Esophagus squamous epithelium (tissue), 5 donors: ENCODE data around the gene CCDC78. TPM values are rescaled to one million over a fixed set of nuclear protein-coding genes. Genes with fewer than 3 reads are reported as not detected.

Source experiments
- DNase-seq: peaks from one replicate; lab custom pipeline; 2025; lab: John Stamatoyannopoulos, UW
- H3K27ac ChIP-seq, 4 donors: fragments of 200-600 bp; sonication (generic); one replicate each; pipeline ENCODE4 v1.5.1; 2016 to 2019; ENCODE audit warnings: mild to moderate bottlenecking in 1 of 4
- H3K27me3 ChIP-seq, 4 donors: fragments of 200-600 bp; sonication (generic); 1 replicate in 3 of 4; 2 replicates in 1 of 4; pipeline versions ENCODE4 v1.5.1 to v1.6.0; 2017 to 2021; ENCODE audit warnings: antibody characterized with exemption in 1 of 4
- H3K36me3 ChIP-seq, 3 donors: fragments of 200-600 bp; sonication (generic); one replicate each; pipeline ENCODE4 v1.5.1; 2016 to 2019
- H3K4me1 ChIP-seq, 3 donors: fragments of 200-600 bp; sonication (generic); one replicate each; pipeline ENCODE4 v1.5.1; 2017 to 2019
- H3K4me3 ChIP-seq, 4 donors: fragments of 200-600 bp; sonication (generic); 1 replicate in 3 of 4; 2 replicates in 1 of 4; pipeline ENCODE4 v1.5.1; 2016 to 2019; ENCODE audit warnings: mild to moderate bottlenecking in 2 of 4, moderate library complexity in 1 of 4
- H3K9me3 ChIP-seq, 3 donors: fragments of 200-600 bp; sonication (generic); one replicate each; pipeline ENCODE4 v1.5.1; 2016 to 2019
- POLR2A ChIP-seq, 4 donors: fragments of 450-650 bp; IDR thresholded peaks; one replicate each; pipeline ENCODE4 v1.6.1; 2017; ENCODE audit warnings: antibody characterized with exemption in 4 of 4, mild to moderate bottlenecking in 4 of 4, moderate library complexity in 3 of 4
- WGBS, 2 donors: methylation state at CpG; one replicate each; pipeline ENCODE4 v1.1.5; 2018; 5-methylcytosine and 5-hydroxymethylcytosine counted together
- intact Hi-C: fragments of 100-400 bp; cut with DNase I; formaldehyde crosslinking; loops from one replicate; pipeline ENCODE4 v1.15.0; 2022
- total RNA-seq, 4 donors: library from RNA; depleted of rRNA; stranded (reverse); fragments of >200 nt; gene quantifications; one replicate each; pipeline ENCODE4 v1.1.0, GENCODE V29; 2016
- TF ChIP-seq, protein P1 (sequence below), 6 experiments: fragments of 450-650 bp in 4 of 6; fragments of 200-600 bp in 2 of 6; sonication (generic) in 2 of 6; IDR thresholded peaks; one replicate each; pipeline ENCODE4 v1.5.1; 2016 to 2019; ENCODE audit warnings: antibody characterized with exemption in 6 of 6, mild to moderate bottlenecking in 4 of 6, moderate library complexity in 4 of 6
- donor health status: DM: yes; HTN: yes; CAD: no.

The CCDC78 gene
- total RNA-seq, 4 donors from 2014 or later = under 0.01 to 1.0 (median 0.47) TPM

DNA sequence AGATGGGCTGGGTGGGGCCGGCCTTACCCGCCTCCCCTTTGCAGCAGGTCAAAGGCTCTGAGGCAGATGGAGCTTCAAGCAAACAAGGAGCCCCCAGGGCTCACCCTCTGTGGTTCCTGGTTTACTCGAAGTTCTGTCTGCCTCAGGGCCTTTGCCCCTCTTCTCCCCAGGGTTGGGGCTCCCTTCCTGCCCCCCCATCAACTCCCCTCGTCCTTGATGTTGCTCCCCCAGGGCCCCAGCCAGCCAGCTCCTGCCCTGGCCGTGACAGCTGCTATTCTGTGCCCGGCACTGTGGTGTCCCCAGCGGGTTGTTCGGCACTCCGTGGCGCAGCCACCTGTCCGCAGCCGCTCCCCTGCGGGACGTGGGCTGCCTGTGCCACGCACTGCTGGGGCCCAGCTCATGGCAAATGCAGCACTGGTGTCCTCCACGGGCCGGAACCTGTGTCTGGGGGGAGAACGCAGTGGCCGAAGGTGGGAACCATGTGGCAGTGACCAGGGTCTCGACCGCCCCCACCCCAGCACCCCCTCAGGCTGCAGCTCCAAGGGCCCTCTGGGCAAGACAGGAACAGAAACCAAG is 15.7 kb downstream of the CCDC78 start:
- TF ChIP-seq POLR2A (IDR thresholded peaks at IDR 0.05) = no peak
- TF ChIP-seq, protein P1, sequence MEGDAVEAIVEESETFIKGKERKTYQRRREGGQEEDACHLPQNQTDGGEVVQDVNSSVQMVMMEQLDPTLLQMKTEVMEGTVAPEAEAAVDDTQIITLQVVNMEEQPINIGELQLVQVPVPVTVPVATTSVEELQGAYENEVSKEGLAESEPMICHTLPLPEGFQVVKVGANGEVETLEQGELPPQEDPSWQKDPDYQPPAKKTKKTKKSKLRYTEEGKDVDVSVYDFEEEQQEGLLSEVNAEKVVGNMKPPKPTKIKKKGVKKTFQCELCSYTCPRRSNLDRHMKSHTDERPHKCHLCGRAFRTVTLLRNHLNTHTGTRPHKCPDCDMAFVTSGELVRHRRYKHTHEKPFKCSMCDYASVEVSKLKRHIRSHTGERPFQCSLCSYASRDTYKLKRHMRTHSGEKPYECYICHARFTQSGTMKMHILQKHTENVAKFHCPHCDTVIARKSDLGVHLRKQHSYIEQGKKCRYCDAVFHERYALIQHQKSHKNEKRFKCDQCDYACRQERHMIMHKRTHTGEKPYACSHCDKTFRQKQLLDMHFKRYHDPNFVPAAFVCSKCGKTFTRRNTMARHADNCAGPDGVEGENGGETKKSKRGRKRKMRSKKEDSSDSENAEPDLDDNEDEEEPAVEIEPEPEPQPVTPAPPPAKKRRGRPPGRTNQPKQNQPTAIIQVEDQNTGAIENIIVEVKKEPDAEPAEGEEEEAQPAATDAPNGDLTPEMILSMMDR (IDR thresholded peaks at IDR 0.05) = no peak
- WGBS, 2 donors = 10 to 35% methylated on average over 2 to 6 of the region's 21 CpGs
- H3K27ac ChIP-seq = no peak overlapping the region
- intact Hi-C loops = loop anchor here (5.0 kb wide), 1 partner anchor 77 kb away; the partner anchor contains the start of genes CHTF18 and RPUSD1
- peaks cover 6 to 82% (median 34%) of the 10 kb centered on the region in 4 donors for H3K27me3 ChIP-seq
- no peaks in the 10 kb centered on the region for H3K9me3 ChIP-seq
- H3K36me3 ChIP-seq = no peaks in the 10 kb centered on the region
- H3K4me1 ChIP-seq = peaks cover 21 to 77% (median 23%) of the 10 kb centered on the region in 3 donors
- no peak for DNase-seq
- H3K4me3 ChIP-seq = no peak overlapping the region

- peaks cover 22 to 79% (median 23%) of the 10 kb centered on the region in 3 donors for H3K4me1 ChIP-seq
- H3K9me3 ChIP-seq = no peaks in the 10 kb centered on the region
- H3K36me3 ChIP-seq = no peaks in the 10 kb centered on the region
- H3K4me3 ChIP-seq = no peak overlapping the region
- intact Hi-C loops = loop anchor here (5.0 kb wide), 1 partner anchor 77 kb away; the partner anchor contains the start of genes CHTF18 and RPUSD1
- no peak overlapping the region for H3K27ac ChIP-seq
- WGBS, 2 donors = 20 to 42% methylated on average over 7 to 15 of the region's 30 CpGs
- DNase-seq = no peak
- no peak for TF ChIP-seq POLR2A (IDR thresholded peaks at IDR 0.05)
- TF ChIP-seq, protein P1 (IDR thresholded peaks at IDR 0.05) = no peak
- peaks cover 11 to 84% (median 37%) of the 10 kb centered on the region in 4 donors for H3K27me3 ChIP-seq
These were observed 16.4 kb downstream of the CCDC78 start for GRCh38 chr16:709566-710499.

DNA sequence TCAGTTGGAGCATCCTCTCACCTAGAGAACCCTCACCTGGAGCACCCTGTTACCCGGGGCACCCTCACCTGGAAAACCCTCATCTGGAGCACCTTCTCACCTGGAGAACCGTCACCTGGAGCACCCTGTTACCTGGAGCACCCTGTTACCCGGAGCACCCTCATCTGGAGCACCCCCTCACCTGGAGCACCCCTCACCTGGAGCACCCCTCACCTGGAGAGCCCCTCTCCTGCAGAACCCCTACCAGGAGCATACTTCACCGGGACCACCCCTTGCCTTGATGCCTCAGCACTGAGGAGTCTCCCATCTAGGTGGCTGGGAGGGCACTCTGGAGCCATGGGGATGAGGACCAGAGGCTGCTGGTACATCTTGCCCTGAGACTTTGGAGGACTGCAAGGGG is 17.3 kb downstream of the CCDC78 start:
- Histone ChIP-seq H3K27me3 (peaks cover 19 to 85% (median 42%) of the 10 kb centered on the region in 4 donors), H3K36me3 (no peaks in the 10 kb centered on the region), H3K9me3 (no peaks in the 10 kb centered on the region), H3K27ac (no peak overlapping the region), H3K4me1 (peaks cover 16 to 75% (median 16%) of the 10 kb centered on the region in 3 donors), H3K4me3 (no peak overlapping the region)
- intact Hi-C loops = no loop called here
- 100% methylated on average over 1 of the region's 4 CpGs; no CpG with 5 or more reads in 1 of the 2 donors for WGBS, 2 donors
- DNase-seq = no peak
- TF ChIP-seq POLR2A (IDR thresholded peaks at IDR 0.05) = no peak
- TF ChIP-seq, protein P1 (IDR thresholded peaks at IDR 0.05) = no peak

- Histone ChIP-seq H3K27me3 (peaks cover 25 to 94% (median 46%) of the 10 kb centered on the region in 4 donors), H3K4me3 (no peak overlapping the region), H3K9me3 (no peaks in the 10 kb centered on the region), H3K4me1 (peaks cover 16 to 73% (median 16%) of the 10 kb centered on the region in 3 donors), H3K27ac (no peak overlapping the region), H3K36me3 (no peaks in the 10 kb centered on the region)
- TF ChIP-seq POLR2A (IDR thresholded peaks at IDR 0.05) = no peak
- TF ChIP-seq, protein P1 (IDR thresholded peaks at IDR 0.05) = no peak
- DNase-seq = no peak
- intact Hi-C loops = no loop called here
- 35 to 60% methylated on average over 2 to 3 of the region's 3 CpGs for WGBS, 2 donors
These were observed 18.2 kb downstream of the CCDC78 start for GRCh38 chr16:708019-708418.
